GM21447 (cell line): Measurements from ENCODE around the gene WDR1.
A peak's percentile ranks its signal among the peaks of the same experiment; 100 is the strongest.

ENCODE experiments used
- ATAC-seq: cut with Tn5 transposase; IDR thresholded peaks from one replicate; pipeline ENCODE4 v1.9.1; 2021; ENCODE audit not compliant: unreplicated experiment

WDR1 gene, protein sequence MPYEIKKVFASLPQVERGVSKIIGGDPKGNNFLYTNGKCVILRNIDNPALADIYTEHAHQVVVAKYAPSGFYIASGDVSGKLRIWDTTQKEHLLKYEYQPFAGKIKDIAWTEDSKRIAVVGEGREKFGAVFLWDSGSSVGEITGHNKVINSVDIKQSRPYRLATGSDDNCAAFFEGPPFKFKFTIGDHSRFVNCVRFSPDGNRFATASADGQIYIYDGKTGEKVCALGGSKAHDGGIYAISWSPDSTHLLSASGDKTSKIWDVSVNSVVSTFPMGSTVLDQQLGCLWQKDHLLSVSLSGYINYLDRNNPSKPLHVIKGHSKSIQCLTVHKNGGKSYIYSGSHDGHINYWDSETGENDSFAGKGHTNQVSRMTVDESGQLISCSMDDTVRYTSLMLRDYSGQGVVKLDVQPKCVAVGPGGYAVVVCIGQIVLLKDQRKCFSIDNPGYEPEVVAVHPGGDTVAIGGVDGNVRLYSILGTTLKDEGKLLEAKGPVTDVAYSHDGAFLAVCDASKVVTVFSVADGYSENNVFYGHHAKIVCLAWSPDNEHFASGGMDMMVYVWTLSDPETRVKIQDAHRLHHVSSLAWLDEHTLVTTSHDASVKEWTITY

GRCh38 chr4:10116569-10117358 lies at the start of gene WDR1:
Gene WDR1, minus strand, starts transcription at chr4:10116799. Its CDS starts 133 bp downstream, at chr4:10116666.
- peak; percentile 78 for ATAC-seq

DNA sequence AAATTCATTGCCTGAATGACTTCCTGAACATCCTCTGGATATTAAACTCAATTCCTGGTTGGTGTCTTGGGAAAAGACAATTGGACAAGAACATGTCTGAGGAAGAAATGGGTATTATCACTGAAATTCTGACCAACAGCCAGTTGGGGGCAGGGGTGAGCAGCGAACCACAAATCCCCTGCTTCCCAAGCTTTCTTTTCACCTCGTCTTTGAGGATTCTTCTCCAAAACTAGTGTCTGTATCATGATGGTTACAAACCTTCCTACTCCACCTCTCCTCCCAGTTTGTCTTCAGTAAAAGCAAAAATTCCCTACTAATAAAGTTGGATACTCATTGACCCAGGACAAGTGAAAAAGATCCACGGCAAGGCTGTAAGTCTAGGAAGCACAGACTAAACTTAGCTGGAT lies 48.3 kb upstream of the WDR1 start:
- ATAC-seq = no peak

DNA sequence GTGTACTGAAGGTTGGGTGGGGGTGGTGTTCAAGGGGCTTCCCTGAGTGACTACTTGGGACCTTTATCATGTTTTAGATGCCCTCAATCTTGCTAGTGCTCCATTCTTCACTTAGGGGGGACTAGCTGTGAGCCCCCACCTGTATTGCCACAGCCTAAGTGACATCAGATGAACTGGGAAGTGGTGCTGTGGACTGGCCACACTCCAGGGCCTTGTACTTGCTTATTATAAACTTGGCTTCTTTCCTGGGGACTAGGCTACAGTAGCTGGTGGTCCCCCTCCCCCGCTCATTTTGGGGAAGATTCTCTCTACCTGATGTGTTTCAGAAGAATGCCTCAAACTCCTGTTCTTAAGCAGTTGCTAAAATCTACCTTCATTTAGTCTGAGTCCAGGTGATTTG lies 46.7 kb upstream of the WDR1 start:
- ATAC-seq = no peak

DNA sequence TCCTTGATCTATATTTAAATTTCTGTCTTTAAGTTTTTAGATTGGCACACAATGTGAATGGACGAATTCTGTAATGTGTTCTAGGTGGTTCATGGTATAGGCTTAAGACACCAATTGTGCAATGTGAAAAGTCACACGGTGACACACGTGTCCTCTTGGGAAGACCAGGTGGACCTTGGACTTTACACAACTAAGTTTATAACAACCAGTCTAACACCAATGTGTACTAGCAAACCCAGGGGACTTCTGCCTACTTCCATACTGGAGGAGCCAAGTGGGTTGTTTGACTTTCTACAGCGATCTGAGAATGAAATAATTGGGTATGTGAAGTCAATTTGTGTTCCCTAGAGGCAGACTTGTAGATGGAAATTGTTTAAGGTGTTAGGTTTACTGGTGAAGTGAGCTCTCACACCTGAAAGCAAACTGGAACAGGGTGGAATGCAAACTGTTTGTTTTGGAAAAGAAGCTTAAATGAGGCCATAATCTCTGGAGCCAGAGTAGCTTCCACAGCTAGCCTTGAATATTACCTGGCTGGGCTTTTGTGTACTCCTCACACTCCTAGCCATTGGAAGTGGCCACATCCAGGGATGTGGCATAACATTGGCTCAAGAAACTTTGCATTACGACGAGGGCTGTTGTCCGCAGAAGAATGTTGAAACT lies 45.9 kb upstream of the WDR1 start:
- ATAC-seq = no peak

DNA sequence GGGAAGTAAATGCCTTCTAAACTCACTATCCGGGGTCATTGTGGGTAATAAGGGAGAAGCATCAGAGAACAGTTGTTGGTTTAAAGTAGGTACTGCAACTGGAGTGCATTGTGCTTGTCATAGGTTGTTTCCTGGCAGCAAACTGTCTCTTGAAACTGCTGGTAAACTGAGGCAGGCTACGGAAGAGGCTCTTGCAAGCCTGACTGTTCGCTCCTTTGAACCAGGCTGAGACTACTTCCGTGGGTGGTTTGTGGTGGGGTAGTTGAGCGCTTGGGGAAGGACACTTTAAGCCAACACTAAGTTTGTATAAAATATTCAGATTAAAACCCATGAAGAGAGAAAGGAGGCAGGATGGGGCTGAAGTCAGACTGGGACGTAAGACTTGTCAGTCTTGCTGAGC lies 45.2 kb upstream of the WDR1 start:
- ATAC-seq = no peak

DNA sequence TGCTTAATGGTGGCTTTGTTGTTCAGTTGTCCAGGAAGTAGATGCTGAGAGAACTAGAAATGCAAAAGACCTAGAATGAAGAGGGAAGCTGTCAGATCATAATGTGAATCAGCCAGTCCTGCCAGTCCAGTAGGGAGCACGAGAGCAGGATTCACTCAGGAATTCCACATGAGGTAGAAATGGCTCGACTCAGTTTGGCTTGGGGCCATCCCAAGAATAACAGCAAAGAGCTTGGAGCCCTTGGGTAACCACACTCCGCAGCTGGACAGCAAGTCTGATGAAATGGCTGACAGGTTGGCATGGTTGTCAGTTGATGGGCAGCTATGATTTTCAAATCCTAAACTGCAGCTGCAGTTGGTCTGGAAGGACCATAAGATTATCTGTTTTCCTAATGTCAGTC lies 44.5 kb upstream of the WDR1 start:
- ATAC-seq = no peak

DNA sequence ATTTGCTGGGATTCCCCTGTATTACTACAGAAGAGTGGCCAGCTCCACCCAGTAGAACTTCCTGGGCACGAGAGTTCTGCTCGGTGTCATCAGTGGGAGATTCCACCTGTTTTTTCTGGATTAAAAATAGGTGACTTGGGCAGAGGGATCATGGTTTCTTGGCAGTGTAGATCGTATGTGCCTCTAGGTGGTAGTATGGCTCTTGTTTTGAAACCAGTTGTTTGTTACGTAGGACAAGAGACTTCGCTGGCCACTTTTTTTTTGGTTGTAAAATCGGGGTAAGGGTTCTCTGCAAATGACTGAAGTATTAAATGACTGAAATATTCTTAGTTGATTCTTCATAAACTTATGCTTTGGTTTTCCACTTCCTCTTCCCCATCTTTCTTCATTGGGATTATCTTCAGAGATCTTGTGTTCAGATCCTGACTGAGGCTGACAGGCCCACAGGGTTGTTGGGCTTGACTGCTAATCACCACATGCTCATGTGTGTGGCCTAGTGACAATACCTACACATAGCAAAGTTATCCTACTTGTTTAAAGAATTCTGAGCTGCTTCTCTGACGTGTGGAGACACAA lies 43.8 kb upstream of the WDR1 start:
- ATAC-seq = no peak

DNA sequence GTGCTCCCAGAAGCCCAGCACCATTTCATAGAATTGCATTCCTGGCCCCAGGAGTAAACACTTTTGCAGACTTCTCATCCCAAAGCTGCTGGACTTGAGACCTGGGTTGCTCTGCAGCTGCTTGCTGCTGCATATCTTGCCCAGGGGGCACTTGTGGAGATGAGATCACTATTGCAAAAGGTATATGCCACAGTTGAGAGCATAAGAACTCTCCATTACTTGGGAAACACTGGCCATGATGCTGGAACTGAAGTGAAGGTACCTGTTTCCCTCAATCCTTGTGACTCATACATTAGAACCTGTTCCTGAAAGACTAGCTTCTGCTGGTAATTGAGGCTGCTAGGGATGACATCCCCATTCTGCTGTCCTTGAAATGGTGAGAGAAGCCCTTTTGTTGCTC lies 43.1 kb upstream of the WDR1 start:
- no peak for ATAC-seq

GRCh38 chr4:10158333-10158942 lies 41.8 kb upstream of the WDR1 start:
- no peak for ATAC-seq

GRCh38 chr4:10157478-10158332 lies 41.1 kb upstream of the WDR1 start:
- no peak for ATAC-seq

GRCh38 chr4:10154241-10154640 lies 37.6 kb upstream of the WDR1 start:
- no peak for ATAC-seq

DNA sequence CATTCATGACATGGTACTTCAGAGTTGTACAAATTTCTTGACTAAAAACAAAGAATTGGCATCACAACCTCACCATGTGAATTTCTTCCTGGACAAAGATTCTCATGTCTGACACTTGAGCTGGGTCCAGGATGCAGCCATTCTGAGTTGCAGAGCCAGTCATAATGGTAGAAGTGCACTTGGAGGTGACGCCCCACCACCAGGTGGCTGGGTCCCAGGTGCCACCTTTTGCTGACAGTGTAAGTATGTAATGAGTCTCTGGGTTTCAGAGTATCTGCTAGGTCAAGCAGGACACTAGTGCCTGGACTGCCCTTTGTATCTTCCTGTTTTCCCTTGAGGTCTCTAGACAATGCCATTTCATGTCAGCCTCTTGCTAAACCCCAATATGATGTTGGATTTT lies 36.6 kb upstream of the WDR1 start:
- no peak for ATAC-seq

DNA sequence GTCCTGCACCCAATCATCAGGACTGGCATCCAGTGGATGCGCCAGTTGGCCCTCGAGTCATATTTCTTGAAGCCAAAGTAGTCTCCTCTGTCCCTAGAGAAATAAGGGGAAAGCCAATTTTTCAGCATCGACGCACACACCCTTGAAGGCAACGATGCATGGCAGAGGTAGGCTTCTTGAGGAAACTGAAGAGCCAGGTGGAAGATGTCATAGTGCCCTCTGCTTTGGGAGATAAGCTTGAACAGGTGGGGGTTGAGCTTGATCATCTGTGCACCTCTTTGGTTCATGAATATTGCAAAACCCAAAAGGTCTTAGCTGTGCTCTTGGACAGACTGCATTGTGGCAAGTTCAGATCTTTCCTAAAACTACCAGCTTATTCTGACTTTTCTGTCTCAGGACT lies 34.6 kb upstream of the WDR1 start:
- ATAC-seq = peak; percentile 89

- no peak for ATAC-seq
Observed at GRCh38 chr4:10144966-10145365, 28.4 kb upstream of the WDR1 start.

DNA sequence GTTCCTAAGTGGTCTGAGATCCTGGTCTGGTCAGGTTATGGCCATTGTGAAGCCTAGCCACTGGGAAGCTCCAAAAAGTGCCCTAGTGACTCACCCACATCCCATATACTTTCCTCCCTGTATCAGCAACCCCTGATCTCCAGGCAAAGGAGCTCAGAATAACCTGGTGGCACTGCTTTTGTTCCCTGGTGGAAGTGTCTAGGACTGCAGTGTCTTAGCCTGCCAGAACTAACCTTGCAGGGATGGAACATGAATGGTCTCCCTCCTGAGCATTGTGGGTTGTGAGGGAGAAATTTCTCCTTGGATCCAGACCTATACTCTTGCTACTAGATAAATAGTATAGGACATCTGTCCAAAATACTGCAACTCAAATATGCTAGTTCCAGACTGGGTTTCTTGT lies 27.9 kb upstream of the WDR1 start:
- ATAC-seq = no peak

DNA sequence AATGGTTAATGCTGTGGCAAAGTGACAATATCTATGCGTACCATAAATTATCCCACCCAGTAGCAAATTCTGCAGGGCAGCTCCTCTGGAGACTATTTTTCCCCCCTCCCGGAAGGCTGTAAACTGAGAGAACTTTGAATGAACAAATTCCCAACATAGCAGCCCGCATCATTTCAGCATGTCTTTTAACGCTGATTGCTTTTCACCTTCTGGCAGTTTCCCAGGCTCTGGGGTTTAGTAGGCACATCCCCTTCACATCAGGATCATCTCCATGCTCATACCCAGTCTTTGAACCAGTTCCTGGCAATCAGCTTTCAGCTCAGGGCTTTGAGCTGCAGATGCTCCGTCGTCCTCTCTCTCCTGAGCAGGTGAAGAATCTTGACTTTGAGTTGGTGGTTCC lies 26.6 kb upstream of the WDR1 start:
- ATAC-seq = no peak

GRCh38 chr4:10140866-10141759 lies 24.5 kb upstream of the WDR1 start:
- no peak for ATAC-seq

- no peak for ATAC-seq
Observed at GRCh38 chr4:10139518-10139917, 22.9 kb upstream of the WDR1 start.

DNA sequence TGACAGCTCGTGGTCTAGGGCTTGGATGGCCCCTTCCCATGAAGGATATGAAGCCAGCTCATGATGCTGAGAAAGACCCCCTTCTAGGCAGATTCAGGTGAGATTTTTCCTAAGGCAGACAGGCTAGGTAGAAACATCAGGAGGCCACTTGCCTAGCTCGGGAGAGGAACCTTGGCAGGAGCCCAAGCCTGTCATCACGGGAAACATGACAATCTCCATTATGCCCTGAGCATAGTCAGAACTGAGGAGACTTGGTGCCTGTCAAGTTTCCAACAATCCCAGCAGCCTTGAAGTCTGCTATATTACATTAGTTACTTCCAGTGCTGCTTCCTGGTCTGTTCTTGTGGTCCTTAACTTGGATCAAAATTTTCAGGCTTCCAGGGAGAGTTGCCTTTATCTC lies 18.7 kb upstream of the WDR1 start:
- no peak for ATAC-seq
